A673 (cell line): Measurements from ENCODE around the gene RASSF8.

ENCODE experiments used
- EZH2 ChIP-seq: fragments of 200-600 bp; sonication (generic); IDR thresholded peaks from 2 replicates; pipeline ENCODE4 v1.6.1; 2017; ENCODE audit warnings: borderline replicate concordance, low read depth, mild to moderate bottlenecking, mixed read lengths, antibody characterized with exemption, low read length; ENCODE audit not compliant: poor library complexity, severe bottlenecking
- TF ChIP-seq, protein P1 (sequence below): fragments of 300-800, 200-600 bp; sonication (generic); conservative IDR thresholded peaks from 2 replicates; pipeline ENCODE4 v1.5.1; 2017; ENCODE audit warnings: low read depth, mild to moderate bottlenecking, antibody characterized with exemption, low read length, moderate library complexity, mixed read lengths

DNA sequence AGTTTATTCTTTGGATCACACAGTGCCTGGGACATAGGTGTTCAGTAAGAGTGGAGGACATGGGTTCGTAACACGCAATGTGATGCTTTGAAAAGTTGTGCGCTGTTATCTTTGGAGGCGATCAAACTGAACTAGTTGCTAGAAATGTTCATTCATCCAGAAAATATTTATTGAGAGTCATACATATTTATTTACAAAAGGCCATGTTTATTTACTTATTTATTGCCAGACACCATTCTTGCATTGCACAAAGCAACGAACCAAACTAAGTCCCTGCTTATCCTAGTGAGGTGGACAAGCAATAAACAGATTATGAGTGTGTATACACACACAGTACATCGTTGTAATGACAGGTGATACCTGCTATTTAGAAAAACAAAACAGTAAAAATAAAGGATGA is 153.8 kb downstream of the RASSF8 start:
- TF ChIP-seq EZH2, result no peak
- TF ChIP-seq, protein P1, sequence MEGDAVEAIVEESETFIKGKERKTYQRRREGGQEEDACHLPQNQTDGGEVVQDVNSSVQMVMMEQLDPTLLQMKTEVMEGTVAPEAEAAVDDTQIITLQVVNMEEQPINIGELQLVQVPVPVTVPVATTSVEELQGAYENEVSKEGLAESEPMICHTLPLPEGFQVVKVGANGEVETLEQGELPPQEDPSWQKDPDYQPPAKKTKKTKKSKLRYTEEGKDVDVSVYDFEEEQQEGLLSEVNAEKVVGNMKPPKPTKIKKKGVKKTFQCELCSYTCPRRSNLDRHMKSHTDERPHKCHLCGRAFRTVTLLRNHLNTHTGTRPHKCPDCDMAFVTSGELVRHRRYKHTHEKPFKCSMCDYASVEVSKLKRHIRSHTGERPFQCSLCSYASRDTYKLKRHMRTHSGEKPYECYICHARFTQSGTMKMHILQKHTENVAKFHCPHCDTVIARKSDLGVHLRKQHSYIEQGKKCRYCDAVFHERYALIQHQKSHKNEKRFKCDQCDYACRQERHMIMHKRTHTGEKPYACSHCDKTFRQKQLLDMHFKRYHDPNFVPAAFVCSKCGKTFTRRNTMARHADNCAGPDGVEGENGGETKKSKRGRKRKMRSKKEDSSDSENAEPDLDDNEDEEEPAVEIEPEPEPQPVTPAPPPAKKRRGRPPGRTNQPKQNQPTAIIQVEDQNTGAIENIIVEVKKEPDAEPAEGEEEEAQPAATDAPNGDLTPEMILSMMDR, result no peak
